Upper lobe of left lung (tissue), 4 donors: Measurements from ENCODE around the gene RASGRP4.

Experiments used
- CTCF ChIP-seq, 6 experiments: fragments of 450-650 bp in 4 of 6; fragments of 200-600 bp in 2 of 6; sonication (generic) in 2 of 6; IDR thresholded peaks; one replicate each; pipeline ENCODE4 v1.5.1; 2016 to 2019; ENCODE audit warnings: antibody characterized with exemption in 6 of 6
- POLR2AphosphoS5 ChIP-seq, 2 donors: sonication (generic); formaldehyde crosslinking; IDR thresholded peaks; one replicate each; pipeline ENCODE4 v1.5.1; 2017; ENCODE audit warnings: antibody characterized with exemption in 2 of 2

GRCh38 chr19:38470788-38471480, 44.9 kb upstream of the RASGRP4 start:
- no peak for TF ChIP-seq POLR2AphosphoS5 (IDR thresholded peaks at IDR 0.05)
- no peak for TF ChIP-seq CTCF (IDR thresholded peaks at IDR 0.05)
